Tibial nerve (tissue), 4 donors: Measurements from ENCODE around the gene TGFB1.

Experiments used
- CTCF ChIP-seq, 5 experiments: fragments of 200-600 bp in 3 of 5; fragments of 450-650 bp in 2 of 5; sonication (generic) in 3 of 5; IDR thresholded peaks; one replicate each; pipeline ENCODE4 v1.5.1; 2016 to 2019; ENCODE audit warnings: antibody characterized with exemption in 5 of 5, mild to moderate bottlenecking in 3 of 5, moderate library complexity in 2 of 5
- EP300 ChIP-seq, 2 donors: sonication (generic); formaldehyde crosslinking; IDR thresholded peaks; one replicate each; pipeline ENCODE4 v1.6.1; 2017; ENCODE audit warnings: antibody characterized with exemption in 2 of 2, mild to moderate bottlenecking in 1 of 2
- POLR2A ChIP-seq, 2 donors: fragments of 450-650 bp; IDR thresholded peaks; one replicate each; pipeline ENCODE4 v1.6.1; 2017; ENCODE audit warnings: antibody characterized with exemption in 2 of 2, mild to moderate bottlenecking in 2 of 2, moderate library complexity in 2 of 2

DNA sequence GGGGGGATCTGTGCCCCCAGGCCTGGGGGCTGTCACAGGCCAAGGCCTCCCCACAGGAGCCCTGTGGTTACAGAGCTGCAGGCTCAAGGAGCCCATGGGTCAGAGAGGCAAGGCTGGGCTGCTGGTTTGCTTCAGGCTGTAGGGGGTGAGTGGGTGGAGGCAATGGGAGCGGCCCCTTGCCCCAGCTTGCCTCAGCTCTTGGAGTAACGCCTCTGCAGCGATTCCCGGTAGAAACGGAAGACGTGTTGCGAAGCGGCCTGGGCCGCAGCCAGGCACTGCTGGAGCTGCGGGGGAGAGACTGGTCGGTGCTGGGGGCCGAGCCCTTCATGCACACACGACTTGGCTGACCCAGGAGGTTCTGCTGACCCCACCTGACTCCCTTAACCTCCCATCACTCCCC is 32.7 kb upstream of the TGFB1 start:
- TF ChIP-seq POLR2A (IDR thresholded peaks at IDR 0.05) (no peak), CTCF (IDR thresholded peaks at IDR 0.05) (no peak), EP300 (IDR thresholded peaks at IDR 0.05) (no peak)
